Measurements from ENCODE around the gene ACTR3. TPM values are rescaled to one million over a fixed set of nuclear protein-coding genes. Genes with fewer than 3 reads are reported as not detected.
A peak's percentile ranks its signal among the peaks of the same experiment; 100 is the strongest.

ACTR3 gene
- total RNA-seq, 4 donors from 2014 or later: 163 to 198 (median 188) TPM

DNA sequence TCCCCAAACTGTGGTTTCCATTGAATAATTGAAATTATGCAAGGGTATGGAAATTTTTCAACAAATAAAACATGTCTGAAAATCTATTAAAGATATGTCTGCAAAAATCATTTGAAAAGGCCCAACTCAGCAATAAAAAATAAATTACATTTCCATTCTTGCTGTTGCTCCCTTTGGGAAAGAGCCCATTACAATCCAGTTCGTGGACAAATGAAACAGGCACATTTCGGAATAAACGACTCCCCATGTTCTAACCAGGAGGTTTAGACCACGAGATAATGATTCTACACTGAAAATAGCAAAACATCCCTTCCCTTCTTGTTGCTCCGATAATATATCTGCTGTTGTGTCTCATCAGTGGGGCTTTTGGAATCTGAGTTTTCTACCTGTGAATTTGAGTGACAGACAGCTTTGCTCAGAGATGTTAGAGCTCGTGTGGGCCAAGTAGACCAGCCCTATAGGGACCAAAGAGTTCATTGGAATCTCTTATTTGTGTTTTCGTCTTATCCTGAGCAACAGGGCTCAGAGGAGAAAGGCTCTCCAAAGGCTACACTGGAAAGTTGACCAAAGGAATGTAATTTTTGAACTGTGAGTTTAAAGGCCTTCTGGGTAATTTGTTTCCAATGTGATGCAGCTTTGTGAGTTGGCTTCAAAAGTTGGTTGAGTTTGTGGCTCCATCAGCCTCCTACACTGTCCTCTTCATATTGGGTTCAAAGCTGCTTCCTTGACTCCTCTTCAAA, 119.5 kb downstream of the ACTR3 start:
- WGBS: 70% methylated on average over 7 of the region's 7 CpGs
- H3K4me3 ChIP-seq: no peak overlapping the region
- no peaks in the 10 kb centered on the region for H3K9me3 ChIP-seq
- no peaks in the 10 kb centered on the region for H3K4me1 ChIP-seq
- H3K27me3 ChIP-seq: no peaks in the 10 kb centered on the region
- no peak overlapping the region for H3K27ac ChIP-seq (replicated peaks in 1 of 4)
- no peak for DNase-seq (ENCODE audit: extremely low spot score)
- H3K36me3 ChIP-seq: no peaks in the 10 kb centered on the region
- intact Hi-C loops (cut with DNase I): no loop called here
- TF ChIP-seq, protein P1, sequence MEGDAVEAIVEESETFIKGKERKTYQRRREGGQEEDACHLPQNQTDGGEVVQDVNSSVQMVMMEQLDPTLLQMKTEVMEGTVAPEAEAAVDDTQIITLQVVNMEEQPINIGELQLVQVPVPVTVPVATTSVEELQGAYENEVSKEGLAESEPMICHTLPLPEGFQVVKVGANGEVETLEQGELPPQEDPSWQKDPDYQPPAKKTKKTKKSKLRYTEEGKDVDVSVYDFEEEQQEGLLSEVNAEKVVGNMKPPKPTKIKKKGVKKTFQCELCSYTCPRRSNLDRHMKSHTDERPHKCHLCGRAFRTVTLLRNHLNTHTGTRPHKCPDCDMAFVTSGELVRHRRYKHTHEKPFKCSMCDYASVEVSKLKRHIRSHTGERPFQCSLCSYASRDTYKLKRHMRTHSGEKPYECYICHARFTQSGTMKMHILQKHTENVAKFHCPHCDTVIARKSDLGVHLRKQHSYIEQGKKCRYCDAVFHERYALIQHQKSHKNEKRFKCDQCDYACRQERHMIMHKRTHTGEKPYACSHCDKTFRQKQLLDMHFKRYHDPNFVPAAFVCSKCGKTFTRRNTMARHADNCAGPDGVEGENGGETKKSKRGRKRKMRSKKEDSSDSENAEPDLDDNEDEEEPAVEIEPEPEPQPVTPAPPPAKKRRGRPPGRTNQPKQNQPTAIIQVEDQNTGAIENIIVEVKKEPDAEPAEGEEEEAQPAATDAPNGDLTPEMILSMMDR (IDR thresholded peaks at IDR 0.05): no peak
- TF ChIP-seq POLR2AphosphoS5 (IDR thresholded peaks at IDR 0.05) (no peak), POLR2A (IDR thresholded peaks at IDR 0.05; ENCODE audit: low read depth) (no peak), EP300 (IDR thresholded peaks at IDR 0.05) (no peak)

DNA sequence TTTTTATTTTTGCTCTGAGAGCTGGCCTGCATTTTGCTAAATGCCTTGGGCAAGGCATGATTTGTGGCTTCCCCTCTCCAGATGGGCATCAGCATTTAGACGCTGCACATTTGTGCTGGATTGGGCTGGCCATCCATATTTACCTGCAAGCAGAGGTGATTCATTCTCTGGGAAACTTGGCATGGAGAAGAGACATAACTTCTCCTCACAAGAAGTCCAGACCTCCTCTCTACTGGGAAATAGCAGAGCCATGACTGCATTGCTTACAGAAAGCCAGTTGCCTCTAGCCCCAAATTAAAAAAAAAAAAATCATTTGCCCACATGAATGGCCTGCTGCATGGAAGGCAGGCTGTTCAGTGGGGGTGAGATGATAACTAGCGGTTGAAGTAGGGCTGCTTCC, 120.1 kb downstream of the ACTR3 start:
- Histone ChIP-seq H3K36me3 (no peaks in the 10 kb centered on the region), H3K9me3 (no peaks in the 10 kb centered on the region), H3K4me1 (no peaks in the 10 kb centered on the region), H3K4me3 (no peak overlapping the region), H3K27me3 (no peaks in the 10 kb centered on the region), H3K27ac (replicated peaks in 1 of 4) (no peak overlapping the region)
- intact Hi-C loops (cut with DNase I): no loop called here
- TF ChIP-seq POLR2AphosphoS5 (IDR thresholded peaks at IDR 0.05) (no peak), EP300 (IDR thresholded peaks at IDR 0.05) (no peak), POLR2A (IDR thresholded peaks at IDR 0.05; ENCODE audit: low read depth) (no peak)
- TF ChIP-seq, protein P1 (IDR thresholded peaks at IDR 0.05): no peak
- peak; percentile 55 for DNase-seq (ENCODE audit: extremely low spot score)
- WGBS: 100% methylated on average over 2 of the region's 2 CpGs

DNA sequence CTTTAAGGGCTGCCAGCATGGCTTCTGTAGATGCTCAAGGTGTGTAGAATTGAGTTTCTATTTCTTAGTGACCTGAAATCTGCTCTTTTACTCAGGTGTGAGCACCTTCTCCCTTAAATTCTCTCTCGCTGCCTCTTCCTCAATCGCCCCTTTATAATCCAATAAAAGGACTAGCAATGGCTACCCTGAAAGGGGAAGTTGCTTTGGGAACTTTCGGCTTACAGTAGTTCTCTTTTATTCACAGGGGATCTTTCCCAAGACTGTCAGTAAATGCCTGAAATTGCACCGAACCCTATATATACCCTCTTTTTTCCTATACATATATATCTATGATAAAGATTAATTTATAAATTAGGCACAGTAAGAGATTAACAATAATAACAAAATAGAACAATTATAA, 121.8 kb downstream of the ACTR3 start:
- WGBS: 47% methylated on average over 4 of the region's 4 CpGs
- Histone ChIP-seq H3K27me3 (no peaks in the 10 kb centered on the region), H3K4me3 (no peak overlapping the region), H3K4me1 (no peaks in the 10 kb centered on the region), H3K27ac (replicated peaks in 1 of 4) (no peak overlapping the region), H3K9me3 (no peaks in the 10 kb centered on the region), H3K36me3 (no peaks in the 10 kb centered on the region)
- TF ChIP-seq POLR2AphosphoS5 (IDR thresholded peaks at IDR 0.05) (no peak), POLR2A (IDR thresholded peaks at IDR 0.05; ENCODE audit: low read depth) (no peak), EP300 (IDR thresholded peaks at IDR 0.05) (no peak)
- TF ChIP-seq, protein P1 (IDR thresholded peaks at IDR 0.05): no peak
- no peak for DNase-seq (ENCODE audit: extremely low spot score)
- intact Hi-C loops (cut with DNase I): no loop called here

Small RNA genes within 50 kb of the gene (small RNA-seq; reads per million reads assigned to genes)
- 0 reads per million in 3 donors for gene RF00012

Other genes with a start within 250 kb of the ACTR3 start
- gene SLC35F5, start 133.4 kb upstream of the ACTR3 start, total RNA-seq: 10 to 100 TPM; 40.9 to 53.2 (median 48.0) TPM